ENCODE results near the gene KCTD2. TPM values are rescaled to one million over a fixed set of nuclear protein-coding genes. Genes with fewer than 3 reads are reported as not detected.
A peak's percentile ranks its signal among the peaks of the same experiment; 100 is the strongest.

The KCTD2 gene
- total and polyA plus RNA-seq, 2 of the 13 experiments (the other 11 are each of a cell fraction or from before 2014, with no cell fraction given), result 28.3 to 32.6 TPM

GRCh38 chr17:75086496-75087181 lies 39.6 kb downstream of the KCTD2 start (continued):
- TF ChIP-seq AHDC1 (CRISPR knock-in tag; IDR thresholded peaks at IDR 0.05; ENCODE audit: borderline replicate concordance) (0 out of 2 replicates have a peak, but pooled peaks have one; percentile 7), PBX2 (CRISPR knock-in tag; IDR thresholded peaks at IDR 0.05) (no peak), STAG1 (CRISPR knock-in tag; IDR thresholded peaks at IDR 0.05) (peak; percentile 30), JUNB (CRISPR knock-in tag; IDR thresholded peaks at IDR 0.05; ENCODE audit: borderline replicate concordance) (0 out of 2 replicates have a peak, but pooled peaks have one; percentile 23), ZNF30 (CRISPR knock-in tag; IDR thresholded peaks at IDR 0.05) (no peak), ZNF83 (CRISPR knock-in tag; IDR thresholded peaks at IDR 0.05; ENCODE audit: borderline replicate concordance) (no peak), HIC2 (CRISPR knock-in tag; IDR thresholded peaks at IDR 0.05; ENCODE audit: low read depth) (no peak), FOXP4 (CRISPR knock-in tag; IDR thresholded peaks at IDR 0.05) (peak; percentile 59; the same call in 1 of the 2 replicates), ZNF646 (CRISPR knock-in tag; IDR thresholded peaks at IDR 0.05) (no peak), ZKSCAN8 (CRISPR knock-in tag; IDR thresholded peaks at IDR 0.05; ENCODE audit: borderline replicate concordance) (peak; percentile 51; the same call in 1 of the 2 replicates)

All from HepG2 (cell line).